ENCODE measurements around the gene UQCRC1. TPM values are rescaled to one million over a fixed set of nuclear protein-coding genes. Genes with fewer than 3 reads are reported as not detected.

UQCRC1 gene
- total and polyA plus RNA-seq, 8 donors: 78.6 to 113 (median 98.0) TPM

DNA sequence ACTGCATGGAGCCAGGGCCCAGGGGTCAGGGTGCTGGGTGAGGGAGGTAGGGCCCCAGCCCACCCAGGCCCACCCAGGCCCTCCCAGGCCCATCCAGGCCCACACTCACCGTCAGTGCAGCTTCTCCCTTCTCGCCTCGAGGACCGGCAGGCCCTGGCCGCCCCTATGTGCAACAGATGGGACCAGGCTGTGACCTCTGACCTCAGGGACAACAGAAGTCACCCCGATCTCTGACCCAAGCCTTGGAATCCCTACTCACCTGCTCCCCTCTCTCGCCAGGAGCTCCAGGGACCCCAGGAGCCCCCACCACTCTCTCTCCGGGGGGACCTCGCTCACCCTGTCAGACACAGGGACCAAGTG lies 43.1 kb downstream of the UQCRC1 start:
- Histone ChIP-seq H3K27ac (no peak overlapping the region), H3K9me3 (no peaks in the 10 kb centered on the region), H3K36me3 (no peaks in the 10 kb centered on the region), H3K4me1 (no peaks in the 10 kb centered on the region), H3K27me3 (no peaks in the 10 kb centered on the region), H3K4me3 (no peak overlapping the region)
- DNase-seq: no peak
- FAIRE-seq: no peak
- ATAC-seq: no peak
- intact Hi-C loops (cut with DNase I): no loop called here
- TF ChIP-seq, protein P1, sequence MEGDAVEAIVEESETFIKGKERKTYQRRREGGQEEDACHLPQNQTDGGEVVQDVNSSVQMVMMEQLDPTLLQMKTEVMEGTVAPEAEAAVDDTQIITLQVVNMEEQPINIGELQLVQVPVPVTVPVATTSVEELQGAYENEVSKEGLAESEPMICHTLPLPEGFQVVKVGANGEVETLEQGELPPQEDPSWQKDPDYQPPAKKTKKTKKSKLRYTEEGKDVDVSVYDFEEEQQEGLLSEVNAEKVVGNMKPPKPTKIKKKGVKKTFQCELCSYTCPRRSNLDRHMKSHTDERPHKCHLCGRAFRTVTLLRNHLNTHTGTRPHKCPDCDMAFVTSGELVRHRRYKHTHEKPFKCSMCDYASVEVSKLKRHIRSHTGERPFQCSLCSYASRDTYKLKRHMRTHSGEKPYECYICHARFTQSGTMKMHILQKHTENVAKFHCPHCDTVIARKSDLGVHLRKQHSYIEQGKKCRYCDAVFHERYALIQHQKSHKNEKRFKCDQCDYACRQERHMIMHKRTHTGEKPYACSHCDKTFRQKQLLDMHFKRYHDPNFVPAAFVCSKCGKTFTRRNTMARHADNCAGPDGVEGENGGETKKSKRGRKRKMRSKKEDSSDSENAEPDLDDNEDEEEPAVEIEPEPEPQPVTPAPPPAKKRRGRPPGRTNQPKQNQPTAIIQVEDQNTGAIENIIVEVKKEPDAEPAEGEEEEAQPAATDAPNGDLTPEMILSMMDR (IDR thresholded peaks at IDR 0.05): no peak
- 91 to 95% methylated on average over 9 of the region's 9 CpGs for WGBS, 2 donors

DNA sequence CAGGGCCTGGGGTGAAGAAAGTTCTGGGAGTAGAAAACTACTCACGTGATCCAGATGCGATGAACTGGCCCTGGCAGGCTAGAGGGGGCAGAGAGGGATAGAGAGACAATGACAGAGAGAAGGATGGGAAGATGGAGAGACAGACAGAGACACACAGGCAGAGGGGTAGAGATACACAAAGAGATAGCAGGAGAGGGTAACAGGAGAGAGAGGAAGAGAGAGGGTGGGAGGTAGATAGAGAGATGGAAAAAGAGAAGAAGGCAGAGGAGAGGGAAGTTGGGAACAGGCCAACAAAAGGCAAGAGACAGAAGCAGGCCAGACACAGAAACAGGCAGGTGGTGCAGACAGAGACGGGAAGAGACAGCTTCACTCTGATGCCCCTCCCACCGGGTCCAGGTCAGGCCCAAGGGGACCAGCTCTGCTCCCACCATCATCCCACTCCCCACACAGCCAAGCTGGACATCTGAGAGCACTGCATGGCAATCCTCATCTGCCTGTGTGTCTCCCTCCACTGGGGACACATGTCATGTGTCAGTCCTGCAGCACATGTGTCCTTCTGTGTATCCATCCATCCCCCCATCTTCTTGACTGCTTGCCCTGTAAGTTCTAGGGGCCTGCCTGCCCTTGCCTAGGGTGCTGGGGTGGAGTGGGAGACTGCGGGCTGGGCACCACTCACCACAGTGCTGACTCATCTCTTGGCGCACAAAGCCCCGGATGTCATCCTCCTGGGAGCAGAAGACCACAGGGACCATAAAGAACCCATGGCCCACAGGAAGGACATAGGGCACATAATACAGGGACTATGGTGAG lies 43.6 kb downstream of the UQCRC1 start:
- H3K4me3 ChIP-seq: no peak overlapping the region
- H3K36me3 ChIP-seq: no peaks in the 10 kb centered on the region
- intact Hi-C loops (cut with DNase I): no loop called here
- no peaks in the 10 kb centered on the region for H3K9me3 ChIP-seq
- no peak for ATAC-seq
- TF ChIP-seq, protein P1 (IDR thresholded peaks at IDR 0.05): no peak
- H3K27ac ChIP-seq: no peak overlapping the region
- H3K4me1 ChIP-seq: no peaks in the 10 kb centered on the region
- no peaks in the 10 kb centered on the region for H3K27me3 ChIP-seq
- WGBS, 2 donors: 70 to 82% methylated on average over 7 of the region's 7 CpGs
- FAIRE-seq: no peak
- DNase-seq: peak in 1 of 6 donors; percentile 55

DNA sequence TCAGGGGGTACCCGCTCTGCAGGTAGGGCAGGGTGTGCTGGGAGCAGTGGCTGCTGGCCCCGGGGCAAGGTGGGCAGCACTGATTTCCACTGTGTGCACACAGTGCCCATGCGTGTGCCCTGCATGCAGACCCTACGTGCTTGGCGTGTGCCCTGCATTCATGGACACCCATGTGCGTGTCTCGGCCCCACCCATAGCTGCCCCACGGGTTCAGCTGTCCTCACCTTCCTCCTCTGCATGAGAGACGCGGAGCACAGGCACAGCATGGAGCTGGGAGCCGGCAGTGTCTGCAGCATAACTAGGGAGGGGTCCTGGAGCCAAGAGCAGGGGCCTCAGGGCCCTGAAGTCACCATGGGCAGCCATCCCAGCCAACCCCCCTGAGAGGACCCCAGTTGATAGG lies 44.3 kb downstream of the UQCRC1 start:
- ATAC-seq (no peak), DNase-seq (peak in 1 of 6 donors; percentile 62), FAIRE-seq (no peak)
- Histone ChIP-seq H3K27ac (no peak overlapping the region), H3K4me1 (no peaks in the 10 kb centered on the region), H3K36me3 (no peaks in the 10 kb centered on the region), H3K4me3 (no peak overlapping the region), H3K9me3 (no peaks in the 10 kb centered on the region), H3K27me3 (no peaks in the 10 kb centered on the region)
- 84% methylated on average over 11 of the region's 11 CpGs for WGBS, 2 donors
- TF ChIP-seq, protein P1 (IDR thresholded peaks at IDR 0.05): no peak
- intact Hi-C loops (cut with DNase I): no loop called here

DNA sequence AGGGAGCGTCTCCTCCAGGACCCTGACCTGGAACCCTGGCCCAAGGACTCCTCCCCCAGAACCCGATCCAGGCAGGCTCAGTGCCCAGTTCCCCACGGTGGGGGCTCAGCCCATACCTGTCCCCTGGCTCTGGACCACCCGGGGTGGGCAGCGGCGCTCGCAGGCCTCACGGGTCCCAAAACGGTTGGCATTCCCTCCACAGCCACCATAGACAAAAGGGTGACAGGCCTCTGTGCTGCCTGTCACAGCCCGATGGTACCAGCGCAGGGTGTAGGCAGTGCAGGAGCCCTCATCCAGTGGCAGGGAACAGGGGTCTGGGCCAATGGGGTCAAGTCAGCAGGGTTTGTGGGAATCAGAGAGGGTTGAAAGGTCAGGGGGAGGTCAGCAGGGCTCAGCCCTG lies 44.8 kb downstream of the UQCRC1 start:
- Histone ChIP-seq H3K4me1 (no peaks in the 10 kb centered on the region), H3K36me3 (no peaks in the 10 kb centered on the region), H3K9me3 (no peaks in the 10 kb centered on the region), H3K27me3 (no peaks in the 10 kb centered on the region), H3K27ac (no peak overlapping the region), H3K4me3 (no peak overlapping the region)
- intact Hi-C loops (cut with DNase I): no loop called here
- no peak for ATAC-seq
- FAIRE-seq: no peak
- TF ChIP-seq, protein P1 (IDR thresholded peaks at IDR 0.05): no peak
- 82 to 93% methylated on average over 11 of the region's 11 CpGs for WGBS, 2 donors
- DNase-seq: peak in 1 of 6 donors; percentile 62

DNA sequence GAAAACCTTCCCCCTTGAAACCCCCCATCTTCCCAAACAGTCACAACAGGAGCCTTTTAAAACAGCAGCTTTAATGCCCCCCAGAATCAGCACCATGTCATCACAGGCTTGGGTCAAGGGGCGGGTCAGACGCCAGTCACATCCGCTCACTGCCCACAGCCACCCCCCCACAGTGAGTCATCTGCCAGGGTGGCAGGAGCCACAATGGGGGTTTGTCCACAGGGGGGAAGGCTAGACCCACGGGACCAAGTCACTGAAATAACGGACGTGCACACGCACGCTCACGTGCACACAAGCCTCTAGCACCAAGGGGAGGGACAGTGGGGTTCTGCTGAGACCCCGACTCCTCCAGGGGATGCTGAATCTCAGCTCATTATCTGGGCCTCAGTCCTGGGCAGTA lies 45.4 kb downstream of the UQCRC1 start:
- intact Hi-C loops (cut with DNase I): no loop called here
- no peak overlapping the region for H3K4me3 ChIP-seq
- DNase-seq (peak in 1 of 6 donors; percentile 56), FAIRE-seq (no peak), ATAC-seq (peak in 1 of 4 donors; percentile 31)
- TF ChIP-seq, protein P1 (IDR thresholded peaks at IDR 0.05): no peak
- H3K27ac ChIP-seq: no peak overlapping the region
- H3K36me3 ChIP-seq: no peaks in the 10 kb centered on the region
- no peaks in the 10 kb centered on the region for H3K4me1 ChIP-seq
- WGBS, 2 donors: 71 to 83% methylated on average over 10 of the region's 10 CpGs
- H3K27me3 ChIP-seq: no peaks in the 10 kb centered on the region
- H3K9me3 ChIP-seq: no peaks in the 10 kb centered on the region

Measured in pancreas (tissue), 10 donors.